ENCODE data around the gene MPL.

- TF ChIP-seq CTCF (IDR thresholded peaks at IDR 0.05; ENCODE audit: low read depth, low read length, poor library complexity, severe bottlenecking): no peak
- no peak for TF ChIP-seq EZH2phosphoT487 (IDR thresholded peaks at IDR 0.05; ENCODE audit: borderline replicate concordance, low read length)
Observed at GRCh38 chr1:43338001-43338400, 383 bp downstream of the MPL start.

All from DOHH2 (cell line).